ENCODE results near the gene CEP128.

CEP128 gene
- total RNA-seq, result 18.7 to 28.5 reads per million in 2 experiments

GRCh38 chr14:80941241-80942185 lies at the start of gene CEP128:
CEP128 (minus strand) TSS chr14:80941738.
- peak; percentile 78 for DNase-seq (ENCODE audit: low read depth)

- DNase-seq (ENCODE audit: low read depth), result no peak
These were observed 47.3 kb upstream of the CEP128 start for GRCh38 chr14:80988735-80989429.

- DNase-seq (ENCODE audit: low read depth), result no peak
These were observed 46.7 kb upstream of the CEP128 start for GRCh38 chr14:80988192-80988591.

- peak; percentile 49 for DNase-seq (ENCODE audit: low read depth)
These were observed 45.9 kb upstream of the CEP128 start for GRCh38 chr14:80987235-80988032.

GRCh38 chr14:80982711-80983110 lies 41.2 kb upstream of the CEP128 start:
- no peak for DNase-seq (ENCODE audit: low read depth)

- no peak for DNase-seq (ENCODE audit: low read depth)
These were observed 40.1 kb upstream of the CEP128 start for GRCh38 chr14:80981673-80982072.

GRCh38 chr14:80981156-80981555 lies 39.6 kb upstream of the CEP128 start:
- DNase-seq (ENCODE audit: low read depth), result no peak

GRCh38 chr14:80979951-80980350 lies 38.4 kb upstream of the CEP128 start:
- DNase-seq (ENCODE audit: low read depth), result no peak

GRCh38 chr14:80978403-80978802 lies 36.9 kb upstream of the CEP128 start:
- DNase-seq (ENCODE audit: low read depth), result no peak

GRCh38 chr14:80977221-80977620 lies 35.7 kb upstream of the CEP128 start:
- DNase-seq (ENCODE audit: low read depth), result no peak

GRCh38 chr14:80974679-80975078 lies 33.1 kb upstream of the CEP128 start:
- DNase-seq (ENCODE audit: low read depth), result no peak

GRCh38 chr14:80973931-80974641 lies 32.5 kb upstream of the CEP128 start:
- no peak for DNase-seq (ENCODE audit: low read depth)

GRCh38 chr14:80965037-80965436 lies 23.5 kb upstream of the CEP128 start:
- no peak for DNase-seq (ENCODE audit: low read depth)

GRCh38 chr14:80959496-80959895 lies 18.0 kb upstream of the CEP128 start:
- DNase-seq (ENCODE audit: low read depth), result peak; percentile 24

GRCh38 chr14:80958939-80959338 lies 17.4 kb upstream of the CEP128 start:
- DNase-seq (ENCODE audit: low read depth), result no peak

- DNase-seq (ENCODE audit: low read depth), result no peak
These were observed 16.7 kb upstream of the CEP128 start for GRCh38 chr14:80958226-80958625.

GRCh38 chr14:80957613-80958012 lies 16.1 kb upstream of the CEP128 start:
- no peak for DNase-seq (ENCODE audit: low read depth)

GRCh38 chr14:80956922-80957321 lies 15.4 kb upstream of the CEP128 start:
- no peak for DNase-seq (ENCODE audit: low read depth)

GRCh38 chr14:80956102-80956501 lies 14.6 kb upstream of the CEP128 start:
- DNase-seq (ENCODE audit: low read depth), result no peak

- no peak for DNase-seq (ENCODE audit: low read depth)
These were observed 13.9 kb upstream of the CEP128 start, which contains the start of gene TSHR for GRCh38 chr14:80955416-80955941. TSHR (plus strand) TSS chr14:80955621; CDS start chr14:80955681, 60 bp downstream.

GRCh38 chr14:80954687-80955299 lies 13.3 kb upstream of the CEP128 start:
- DNase-seq (ENCODE audit: low read depth), result peak; percentile 62

Measured in T follicular helper cell (primary cell).